GM18873 (cell line): Measurements from ENCODE around the gene SSR3.
"Not testable (repeated sequence)": the region's sequence is repeated elsewhere in the genome, so short reads cannot be mapped to it uniquely, and the experiment has no call there.

Experiments
- ATAC-seq: cut with Tn5 transposase; IDR thresholded peaks from one replicate; pipeline ENCODE4 v1.9.1; 2021; ENCODE audit warnings: mild to moderate bottlenecking, moderate library complexity, moderate number of reproducible peaks; ENCODE audit not compliant: unreplicated experiment, low FRiP score

SSR3 gene

GRCh38 chr3:156576651-156577348 lies 21.9 kb upstream of the SSR3 start:
- ATAC-seq: no peak

DNA sequence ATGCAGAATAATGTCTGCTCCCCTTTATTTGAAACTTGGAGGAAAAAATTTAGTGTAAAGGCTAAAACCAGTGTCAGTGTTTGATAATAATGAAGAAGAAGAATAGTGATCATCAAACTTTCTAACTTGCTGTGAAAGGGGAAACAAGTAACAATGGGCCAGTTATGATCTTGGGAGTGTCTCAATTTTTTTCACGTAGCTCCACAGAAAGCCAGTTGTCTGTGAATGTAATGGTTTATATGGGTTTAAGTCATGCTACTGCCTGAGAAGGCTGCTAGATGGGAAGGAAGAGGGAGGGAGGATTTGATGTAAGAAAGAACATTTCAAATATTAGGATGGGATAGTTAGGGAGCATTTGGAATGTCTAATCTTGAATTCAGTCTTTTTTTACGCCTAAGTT lies 21.1 kb upstream of the SSR3 start:
- no peak for ATAC-seq

- ATAC-seq: no peak
These were observed 20.7 kb upstream of the SSR3 start for GRCh38 chr3:156575641-156576040.

DNA sequence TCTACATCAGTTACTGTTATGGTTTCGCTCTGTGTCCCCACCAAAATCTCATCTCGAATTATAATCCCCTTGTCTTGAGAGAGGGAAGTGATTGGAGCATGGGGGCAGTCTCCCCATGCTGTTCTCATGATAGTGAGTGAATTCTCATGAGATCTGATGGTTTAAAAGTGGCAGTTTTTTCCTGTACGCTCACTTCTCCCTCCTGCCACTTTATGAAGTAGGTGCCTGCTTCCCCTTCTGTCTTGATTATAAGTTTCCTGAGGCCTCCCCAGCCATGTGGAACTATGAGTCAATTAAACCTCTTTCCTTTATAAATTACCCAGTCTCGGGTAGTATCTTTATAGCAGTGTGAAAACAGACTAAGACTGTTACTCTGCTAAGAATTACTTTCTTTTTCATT lies 15.0 kb upstream of the SSR3 start:
- not testable (repeated sequence) for ATAC-seq

DNA sequence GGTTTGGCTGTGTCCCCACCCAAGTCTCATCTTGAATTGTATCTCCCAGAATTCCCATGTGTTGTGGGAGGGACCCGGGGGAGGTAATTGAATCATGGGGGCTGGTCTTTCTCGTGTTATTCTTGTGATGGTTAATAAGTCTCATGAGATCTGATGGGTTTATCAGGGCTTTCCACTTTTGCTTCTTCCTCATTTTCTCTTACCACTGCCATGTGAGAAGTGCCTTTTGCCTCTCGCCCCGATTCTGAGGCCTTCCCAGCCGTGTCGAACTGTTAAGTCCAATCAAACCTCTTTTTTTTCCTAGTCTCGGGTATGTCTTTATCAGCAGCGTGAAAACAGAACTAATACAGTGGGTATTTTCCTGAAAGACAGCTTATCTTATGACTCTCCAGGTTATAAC lies 14.1 kb upstream of the SSR3 start:
- ATAC-seq: not testable (repeated sequence)

DNA sequence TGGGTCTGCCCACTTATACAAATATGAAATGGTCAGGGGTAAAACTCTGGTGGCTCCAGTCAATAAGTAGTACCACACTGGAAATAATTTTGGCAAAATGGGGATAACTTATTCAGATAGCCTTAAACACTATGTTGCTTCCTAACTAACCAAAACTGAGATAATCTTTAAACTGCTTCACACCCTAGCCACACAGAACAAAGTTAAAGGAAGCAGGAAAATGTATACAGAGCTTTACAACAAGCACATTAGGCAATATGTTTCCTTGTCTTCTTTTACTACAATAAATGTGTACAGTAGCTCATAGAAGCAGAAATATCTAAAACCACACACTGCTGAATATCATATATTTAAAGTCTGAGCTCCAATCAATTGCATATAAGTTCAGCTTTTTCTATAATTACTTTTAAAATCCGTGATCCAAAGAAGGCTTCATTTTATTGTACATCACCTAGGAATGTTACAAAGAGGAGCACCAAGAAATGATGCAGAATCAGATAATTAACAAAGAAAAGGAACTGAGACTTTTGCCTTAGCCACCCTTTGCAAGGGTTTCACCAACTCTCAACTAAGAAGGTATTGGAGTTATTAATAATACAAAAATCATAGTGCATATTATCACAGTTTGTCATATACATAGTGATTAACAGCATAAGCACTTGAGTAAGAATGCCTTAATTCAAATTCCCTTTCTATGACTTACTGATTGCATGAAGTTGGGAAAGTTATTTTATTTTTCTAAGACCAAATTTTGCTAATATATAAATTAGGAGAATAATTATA lies 9.2 kb upstream of the SSR3 start:
- ATAC-seq: no peak

DNA sequence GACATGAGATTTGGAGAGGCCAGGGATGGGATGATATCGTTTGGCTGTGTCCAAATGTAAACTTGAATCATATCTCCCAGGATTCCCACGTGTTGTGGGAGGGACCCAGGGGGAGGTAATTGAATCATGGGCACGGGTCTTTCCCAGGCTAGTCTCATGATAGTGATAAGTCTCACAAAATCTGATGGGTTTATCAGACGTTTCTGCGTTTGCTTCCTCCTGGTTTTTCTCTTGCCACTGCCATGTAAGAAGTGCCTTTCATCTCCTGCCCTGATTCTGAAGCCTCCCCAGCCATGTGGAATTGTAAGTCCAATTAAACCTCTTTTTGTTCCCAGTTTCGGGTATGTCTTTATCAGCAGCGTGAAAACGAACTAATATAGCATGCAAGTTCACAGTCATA lies 7.6 kb upstream of the SSR3 start:
- ATAC-seq: not testable (repeated sequence)

GRCh38 chr3:156561533-156561932 lies 6.6 kb upstream of the SSR3 start:
- ATAC-seq: no peak

GRCh38 chr3:156559321-156559720 lies 4.4 kb upstream of the SSR3 start:
- ATAC-seq: no peak

DNA sequence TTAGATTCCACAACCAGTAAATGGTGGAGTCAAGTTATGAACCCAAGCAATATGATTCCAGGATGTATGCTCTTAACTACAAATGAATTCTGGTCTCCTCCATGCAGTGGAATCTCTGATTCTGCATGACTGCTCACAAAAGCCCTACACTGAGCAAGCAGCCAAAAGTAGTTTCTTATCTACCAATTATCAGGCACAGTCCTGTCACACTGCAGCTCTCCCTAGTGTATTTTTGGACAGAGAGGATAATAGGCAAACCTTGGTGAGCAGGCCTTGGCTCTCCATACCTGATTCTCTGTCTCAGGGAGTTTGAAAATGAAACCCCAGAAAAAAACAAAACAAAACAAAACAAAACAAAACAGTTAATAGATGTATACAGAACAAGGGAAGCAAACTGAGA lies 3.5 kb upstream of the SSR3 start:
- ATAC-seq: no peak

- ATAC-seq: no peak
These were observed 439 bp downstream of the SSR3 start for GRCh38 chr3:156554515-156554841.

DNA sequence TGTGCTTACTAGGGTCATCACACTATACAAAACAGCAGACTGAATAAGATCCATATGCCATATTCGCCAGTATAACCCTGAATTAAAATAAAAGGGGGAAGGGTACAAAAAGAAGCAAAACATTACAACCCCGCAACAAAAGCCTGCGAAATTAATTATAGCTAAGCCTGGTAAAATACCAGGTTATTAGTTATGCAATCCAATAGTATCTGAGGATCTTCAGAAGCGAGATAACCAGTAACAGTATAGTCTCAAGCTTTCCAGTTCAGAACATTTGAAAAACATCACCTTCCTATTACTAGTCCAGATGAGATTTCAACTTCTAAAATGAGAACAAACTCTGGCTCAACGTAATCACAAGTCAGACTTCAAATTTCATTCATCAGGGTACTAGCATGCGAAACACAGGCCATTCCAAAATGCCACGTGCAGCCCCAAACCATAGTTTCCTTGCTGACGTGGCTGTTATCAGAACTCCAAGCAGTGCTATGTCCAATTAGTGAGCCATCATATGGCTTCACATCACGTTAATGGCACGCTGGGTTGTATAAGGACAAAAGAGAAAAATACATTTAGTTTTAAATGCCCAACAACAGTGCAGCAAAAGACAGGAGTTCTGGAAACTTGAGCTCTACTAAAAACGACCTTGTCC lies 1.1 kb downstream of the SSR3 start:
- no peak for ATAC-seq

DNA sequence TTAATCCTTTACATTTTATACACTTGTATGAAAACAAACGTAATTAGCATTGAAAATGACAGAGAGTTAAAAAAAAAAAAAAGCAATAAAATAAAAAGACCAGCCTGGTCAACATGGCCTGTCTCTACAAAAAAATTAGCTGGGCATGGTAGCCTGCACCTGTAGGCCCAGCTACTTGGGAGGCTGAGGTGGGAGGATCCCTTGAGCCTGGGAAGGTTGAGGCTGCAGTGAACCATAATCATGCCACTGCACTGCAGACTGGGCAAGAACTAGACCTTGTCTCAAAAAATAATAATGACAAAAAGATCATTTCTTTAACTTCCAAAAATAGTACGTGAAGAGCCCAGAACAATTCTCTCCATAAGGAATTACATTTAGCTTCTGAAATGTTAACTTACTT lies 1.9 kb downstream of the SSR3 start:
- ATAC-seq: no peak

DNA sequence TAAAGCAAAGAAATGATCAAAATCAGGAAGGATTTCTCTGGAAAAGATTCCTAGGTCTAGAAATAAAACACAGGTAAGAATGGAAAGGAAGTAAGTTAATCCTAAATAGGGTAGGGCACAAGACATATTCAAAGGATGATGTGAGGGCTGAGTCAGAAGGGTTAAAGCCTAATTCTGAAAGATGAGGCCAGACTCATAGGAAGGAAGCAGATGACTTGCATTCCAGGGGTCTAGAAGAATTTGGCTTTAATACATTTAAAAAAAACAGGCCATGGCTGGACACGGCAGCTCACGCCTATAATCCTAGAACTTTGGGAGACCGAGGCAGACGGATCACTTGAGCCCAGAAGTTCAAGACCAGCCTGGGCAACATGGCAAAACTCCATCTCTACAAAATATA lies 3.2 kb downstream of the SSR3 start:
- ATAC-seq: no peak

DNA sequence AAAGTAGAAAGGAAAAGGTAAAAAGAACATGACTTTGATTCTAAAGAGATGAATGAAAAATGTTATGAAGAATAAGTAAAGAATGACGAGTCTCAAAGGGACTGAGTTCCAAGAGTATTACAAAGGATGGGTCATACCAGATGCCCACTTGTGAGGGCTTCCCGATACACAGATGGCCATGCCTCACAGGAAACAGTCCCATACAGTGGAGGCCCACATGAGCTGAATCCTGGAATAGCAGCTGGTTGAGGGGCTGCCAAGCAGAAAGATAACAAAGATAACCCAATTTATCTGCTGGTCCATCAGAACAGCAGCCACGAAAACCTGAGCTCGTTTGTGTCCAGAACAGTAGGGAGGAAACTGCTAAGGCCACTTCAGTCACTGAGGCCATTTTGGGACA lies 3.7 kb downstream of the SSR3 start:
- ATAC-seq: no peak

- ATAC-seq: no peak
These were observed 6.0 kb downstream of the SSR3 start for GRCh38 chr3:156548902-156549301.

GRCh38 chr3:156548041-156548687 lies 6.8 kb downstream of the SSR3 start:
- ATAC-seq: no peak

- ATAC-seq: no peak
These were observed 7.3 kb downstream of the SSR3 start for GRCh38 chr3:156547637-156548036.

- no peak for ATAC-seq
These were observed 11.8 kb downstream of the SSR3 start for GRCh38 chr3:156543043-156543555.

DNA sequence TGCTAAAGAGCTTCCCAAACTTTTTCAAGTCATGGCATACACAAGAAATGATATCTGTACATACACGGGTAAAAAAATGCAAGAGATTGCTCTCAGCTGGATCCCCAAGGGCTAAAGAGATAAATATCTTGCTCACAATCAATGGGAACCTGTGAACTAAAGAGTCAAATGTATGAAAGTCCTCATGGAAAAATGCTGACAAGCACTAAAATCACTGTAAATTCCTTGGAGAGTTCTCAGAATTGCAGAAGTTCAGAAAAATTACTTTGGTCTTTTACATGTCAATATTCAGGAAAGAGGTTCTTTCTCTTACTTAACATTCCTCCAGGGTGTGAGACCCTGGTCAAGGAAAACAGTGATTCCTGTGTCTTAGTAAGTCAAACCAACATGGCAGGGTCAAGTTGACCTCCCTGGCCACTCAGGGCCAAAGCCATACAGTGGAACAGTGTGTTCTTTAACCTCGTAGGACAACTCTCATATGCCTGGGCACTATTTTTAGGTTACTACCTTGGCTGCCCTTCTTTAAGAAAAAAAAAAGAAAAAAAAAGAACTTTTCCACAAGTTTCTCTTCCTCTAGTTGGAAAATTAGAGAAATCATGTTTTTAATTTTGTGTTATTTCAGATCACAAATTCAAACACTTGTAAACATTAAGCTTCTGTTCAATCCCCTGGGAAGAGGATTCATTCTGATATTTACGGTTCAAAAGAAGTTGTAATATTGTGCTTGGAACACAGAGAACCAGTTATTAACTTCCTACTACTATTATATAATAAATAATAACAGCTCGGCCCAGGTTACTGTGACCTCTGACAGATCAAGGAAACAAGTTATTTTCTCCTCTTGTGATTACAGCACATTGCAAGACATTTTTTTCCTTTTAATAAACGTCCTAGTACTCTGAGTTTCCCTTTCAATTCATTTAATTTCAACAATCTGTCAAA lies 12.5 kb downstream of the SSR3 start:
- ATAC-seq: no peak
